ENCODE data around the gene OTX1. TPM values are rescaled to one million over a fixed set of nuclear protein-coding genes. Genes with fewer than 3 reads are reported as not detected.

The OTX1 gene
- total RNA-seq, 2 experiments from 2014 or later, result 0.08 to 0.30 TPM

GRCh38 chr2:63049970-63050333, 678 bp upstream of the OTX1 start:
- ChIA-PET CTCF (no interaction called here), POLR2A (no interaction called here)
- no peaks in the 10 kb centered on the region for H3K36me3 Mint-ChIP-seq (ENCODE audit: low read depth)
- DNase-seq, result no peak
- H3K4me3 Mint-ChIP-seq, result peak overlapping the region; percentile 74
- peaks cover 55% of the 10 kb centered on the region for H3K4me1 Mint-ChIP-seq
- peaks cover 77% of the 10 kb centered on the region for H3K27me3 Mint-ChIP-seq
- H3K9me3 Mint-ChIP-seq, result no peaks in the 10 kb centered on the region
- no peak overlapping the region for H3K27ac Mint-ChIP-seq

DNA sequence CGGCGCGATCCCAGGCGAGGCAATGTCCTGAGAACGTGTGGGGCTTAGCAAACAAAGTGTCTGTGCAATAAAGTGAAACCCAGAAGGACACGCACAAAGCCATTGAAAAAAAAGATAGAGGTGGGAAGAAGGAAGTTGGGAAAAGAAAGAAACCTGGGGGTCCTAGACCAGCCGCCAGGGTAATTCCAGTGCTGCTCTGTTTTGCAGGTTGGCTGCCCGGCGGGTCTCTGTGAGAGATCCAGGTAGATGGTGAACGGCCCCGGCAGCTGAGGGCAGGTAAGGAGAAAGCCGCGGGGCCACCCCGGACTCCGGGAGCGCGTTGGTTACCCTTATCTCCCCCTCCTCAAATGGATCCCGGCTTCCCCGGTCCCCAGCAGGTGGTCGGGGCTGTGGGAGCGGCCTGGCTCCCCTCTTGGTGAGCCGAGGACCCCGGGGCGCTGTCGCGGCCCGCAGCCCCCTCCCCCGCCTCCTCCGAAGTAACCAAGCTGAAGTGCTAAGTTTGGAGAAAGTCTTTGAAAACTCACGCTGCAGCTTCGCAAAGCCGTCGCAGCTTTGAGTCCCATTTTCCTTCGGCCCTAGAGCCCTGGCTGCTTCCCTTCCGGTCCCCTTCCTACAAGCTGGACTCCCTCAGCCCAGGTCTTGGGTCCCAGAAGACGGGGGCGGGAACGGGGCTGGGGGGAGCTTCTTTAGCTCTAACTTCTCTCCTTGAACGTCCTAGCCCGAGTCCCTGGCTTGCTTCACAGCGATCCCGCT, 588 bp downstream of the OTX1 start:
- DNase-seq, result no peak
- POLR2A ChIA-PET, result no interaction called here
- Mint-ChIP-seq H3K9me3 (no peaks in the 10 kb centered on the region), H3K4me1 (peaks cover 67% of the 10 kb centered on the region), H3K27me3 (peaks cover 88% of the 10 kb centered on the region), H3K27ac (no peak overlapping the region), H3K4me3 (peak overlapping the region; percentile 65), H3K36me3 (ENCODE audit: low read depth) (no peaks in the 10 kb centered on the region)
- CTCF ChIA-PET, result interaction anchor here (0.6 to 1.5 kb wide), 3 partner anchors 10 to 195 kb away, joined by 3 to 4 read pairs (median 3); no protein-coding TSS in a partner anchor

- H3K9me3 Mint-ChIP-seq, result no peaks in the 10 kb centered on the region
- no peak overlapping the region for H3K4me3 Mint-ChIP-seq
- peaks cover 89% of the 10 kb centered on the region for H3K27me3 Mint-ChIP-seq
- H3K27ac Mint-ChIP-seq, result no peak overlapping the region
- peaks cover 72% of the 10 kb centered on the region for H3K4me1 Mint-ChIP-seq
- H3K36me3 Mint-ChIP-seq (ENCODE audit: low read depth), result no peaks in the 10 kb centered on the region
- no peak for DNase-seq
- ChIA-PET POLR2A (no interaction called here), CTCF (interaction anchor here (0.6 to 1.5 kb wide), 3 partner anchors 10 to 194 kb away, joined by 3 to 4 read pairs (median 3); no protein-coding TSS in a partner anchor)
Observed at GRCh38 chr2:63051795-63052333, 1.2 kb downstream of the OTX1 start.

DNA sequence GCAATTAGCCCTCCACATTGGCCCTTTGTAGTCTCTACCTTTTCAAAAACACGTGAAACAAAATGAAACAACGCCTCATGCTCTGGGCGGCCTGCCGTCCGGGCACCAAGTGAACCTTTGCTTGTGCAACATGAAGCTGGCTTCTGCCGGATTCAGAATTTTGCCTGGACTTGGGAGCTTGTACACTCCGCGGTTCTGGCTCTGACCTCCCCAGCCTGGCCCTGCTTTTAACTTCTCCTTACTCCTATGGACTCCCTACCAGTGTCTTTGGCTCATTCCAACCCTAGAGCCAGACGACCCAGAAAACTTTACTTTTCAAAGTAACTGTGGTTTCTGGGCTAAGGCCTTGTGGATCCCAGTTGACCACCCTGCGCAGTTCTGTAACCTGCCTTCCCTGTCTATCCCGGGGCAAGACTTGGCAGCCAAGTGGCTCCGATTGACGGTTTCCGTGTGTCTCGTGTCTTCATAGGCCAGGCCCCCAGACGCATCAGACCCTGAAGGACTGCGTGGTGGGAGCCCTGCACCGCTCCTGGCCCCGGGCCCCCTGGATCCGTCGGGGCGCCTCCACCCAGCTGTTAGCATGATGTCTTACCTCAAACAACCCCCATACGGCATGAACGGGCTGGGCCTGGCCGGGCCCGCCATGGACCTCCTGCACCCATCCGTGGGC, 1.9 kb downstream of the OTX1 start:
- ChIA-PET CTCF (interaction anchor here (1.5 kb wide), 1 partner anchor 11 kb away, joined by 3 read pairs; no protein-coding TSS in a partner anchor), POLR2A (no interaction called here)
- Mint-ChIP-seq H3K4me1 (peaks cover 75% of the 10 kb centered on the region), H3K36me3 (ENCODE audit: low read depth) (no peaks in the 10 kb centered on the region), H3K27me3 (peaks cover 90% of the 10 kb centered on the region), H3K9me3 (no peaks in the 10 kb centered on the region), H3K27ac (no peak overlapping the region), H3K4me3 (no peak overlapping the region)
- no peak for DNase-seq

DNA sequence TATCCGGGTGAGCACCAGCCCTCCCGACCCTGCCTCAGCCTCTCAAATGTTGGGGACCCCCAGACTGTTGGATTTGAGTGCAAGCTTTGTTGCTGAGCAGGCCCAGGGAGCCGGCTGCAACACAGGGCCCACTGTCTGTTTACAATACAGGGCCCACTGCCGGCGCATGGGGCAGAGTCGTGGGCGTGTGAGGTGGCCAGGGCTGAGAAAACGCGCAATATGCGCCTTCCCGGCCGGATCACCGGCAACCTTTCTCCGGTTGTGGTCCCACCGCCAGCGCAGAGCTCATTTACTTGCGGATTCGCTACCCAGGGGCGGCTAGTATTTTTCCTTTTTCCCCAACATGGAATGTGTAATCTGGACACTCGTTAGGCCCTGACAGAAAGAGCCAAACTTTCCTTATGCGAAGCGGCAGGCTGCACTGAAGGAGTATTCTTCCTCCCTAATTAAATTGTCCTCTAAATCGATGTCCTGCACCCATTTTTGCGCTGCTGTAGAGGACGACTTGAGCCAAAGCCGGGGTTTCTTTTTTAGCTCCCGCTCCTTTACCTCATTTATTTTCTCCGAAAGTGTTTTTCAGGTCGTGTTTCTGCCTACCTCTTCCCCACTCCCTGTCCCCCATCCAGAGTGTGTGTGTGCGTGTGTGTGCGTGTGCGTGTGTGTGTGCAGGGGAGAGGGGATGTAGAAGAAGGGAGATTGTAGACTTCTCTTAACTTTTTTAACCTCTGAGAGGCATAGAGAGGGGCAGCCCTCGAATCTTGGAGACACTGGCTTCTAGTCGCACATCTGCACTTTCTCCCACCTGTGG, 2.7 kb downstream of the OTX1 start:
- POLR2A ChIA-PET, result no interaction called here
- H3K9me3 Mint-ChIP-seq, result no peaks in the 10 kb centered on the region
- H3K4me3 Mint-ChIP-seq, result no peak overlapping the region
- DNase-seq, result no peak
- H3K27me3 Mint-ChIP-seq, result peaks cover 92% of the 10 kb centered on the region
- CTCF ChIA-PET, result no interaction called here
- peaks cover 76% of the 10 kb centered on the region for H3K4me1 Mint-ChIP-seq
- H3K27ac Mint-ChIP-seq, result no peak overlapping the region
- H3K36me3 Mint-ChIP-seq (ENCODE audit: low read depth), result peaks cover 2% of the 10 kb centered on the region

DNA sequence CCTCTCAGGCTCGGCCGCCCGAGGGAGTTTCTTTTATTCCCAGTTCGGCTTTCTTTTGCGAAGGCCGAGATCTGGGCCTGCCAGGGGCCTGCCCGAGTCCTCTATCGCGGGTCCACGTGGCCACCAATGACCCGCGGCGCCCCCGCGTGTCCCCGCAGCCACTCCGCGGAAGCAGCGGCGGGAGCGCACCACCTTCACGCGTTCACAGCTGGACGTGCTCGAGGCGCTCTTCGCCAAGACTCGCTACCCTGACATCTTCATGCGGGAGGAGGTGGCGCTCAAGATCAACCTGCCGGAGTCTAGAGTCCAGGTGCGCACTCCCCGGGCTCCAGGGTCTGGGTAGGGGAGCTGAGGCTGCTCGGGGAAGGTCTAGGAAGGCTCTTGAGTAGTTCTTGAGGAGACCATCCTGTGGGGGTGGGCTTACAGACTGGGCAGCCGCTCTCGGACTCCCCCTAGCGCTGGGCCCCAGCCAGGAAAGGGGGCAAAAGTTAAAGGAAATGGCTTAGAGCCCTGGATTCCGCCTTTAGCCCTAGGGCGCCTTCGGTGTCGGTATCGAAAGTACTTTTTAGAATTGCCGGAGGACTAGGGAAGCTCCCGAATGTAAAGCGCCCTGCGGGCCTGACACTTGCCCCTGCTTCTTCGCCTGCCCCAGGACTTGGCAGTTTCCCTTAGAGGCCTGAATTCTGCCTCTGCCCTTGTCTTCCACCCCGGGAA, 3.4 kb downstream of the OTX1 start:
- Mint-ChIP-seq H3K27ac (no peak overlapping the region), H3K4me1 (peaks cover 72% of the 10 kb centered on the region), H3K4me3 (peak overlapping the region; percentile 45), H3K27me3 (peaks cover 91% of the 10 kb centered on the region), H3K9me3 (no peaks in the 10 kb centered on the region), H3K36me3 (ENCODE audit: low read depth) (peaks cover 4% of the 10 kb centered on the region)
- DNase-seq, result no peak
- ChIA-PET POLR2A (no interaction called here), CTCF (no interaction called here)

DNA sequence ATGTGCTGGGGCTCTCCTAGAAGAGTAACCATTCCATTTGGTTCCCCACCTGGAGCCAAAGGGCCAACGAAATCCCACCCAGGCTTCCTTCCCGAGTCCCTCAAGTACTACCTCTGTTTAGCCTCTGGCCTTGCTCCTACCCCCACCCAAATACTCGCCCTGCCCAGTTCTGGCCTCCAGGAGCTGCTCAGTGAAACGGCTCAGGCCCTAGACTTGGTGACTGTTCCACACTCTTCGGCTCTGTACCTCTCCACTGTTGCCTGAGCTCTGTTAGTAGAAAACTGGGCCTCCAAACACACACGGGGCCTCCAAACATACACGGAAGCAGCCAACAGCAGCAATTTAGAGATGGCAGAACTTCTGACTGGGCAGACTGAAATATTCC, 4.2 kb downstream of the OTX1 start:
- ChIA-PET CTCF (interaction anchor here (1.0 kb wide), 1 partner anchor 172 kb away, joined by 3 read pairs; no protein-coding TSS in a partner anchor), POLR2A (no interaction called here)
- peaks cover 4% of the 10 kb centered on the region for H3K36me3 Mint-ChIP-seq (ENCODE audit: low read depth)
- H3K27ac Mint-ChIP-seq, result no peak overlapping the region
- H3K4me3 Mint-ChIP-seq, result peak overlapping the region; percentile 11
- no peak for DNase-seq
- H3K4me1 Mint-ChIP-seq, result peaks cover 65% of the 10 kb centered on the region
- peaks cover 86% of the 10 kb centered on the region for H3K27me3 Mint-ChIP-seq
- H3K9me3 Mint-ChIP-seq, result no peaks in the 10 kb centered on the region

DNA sequence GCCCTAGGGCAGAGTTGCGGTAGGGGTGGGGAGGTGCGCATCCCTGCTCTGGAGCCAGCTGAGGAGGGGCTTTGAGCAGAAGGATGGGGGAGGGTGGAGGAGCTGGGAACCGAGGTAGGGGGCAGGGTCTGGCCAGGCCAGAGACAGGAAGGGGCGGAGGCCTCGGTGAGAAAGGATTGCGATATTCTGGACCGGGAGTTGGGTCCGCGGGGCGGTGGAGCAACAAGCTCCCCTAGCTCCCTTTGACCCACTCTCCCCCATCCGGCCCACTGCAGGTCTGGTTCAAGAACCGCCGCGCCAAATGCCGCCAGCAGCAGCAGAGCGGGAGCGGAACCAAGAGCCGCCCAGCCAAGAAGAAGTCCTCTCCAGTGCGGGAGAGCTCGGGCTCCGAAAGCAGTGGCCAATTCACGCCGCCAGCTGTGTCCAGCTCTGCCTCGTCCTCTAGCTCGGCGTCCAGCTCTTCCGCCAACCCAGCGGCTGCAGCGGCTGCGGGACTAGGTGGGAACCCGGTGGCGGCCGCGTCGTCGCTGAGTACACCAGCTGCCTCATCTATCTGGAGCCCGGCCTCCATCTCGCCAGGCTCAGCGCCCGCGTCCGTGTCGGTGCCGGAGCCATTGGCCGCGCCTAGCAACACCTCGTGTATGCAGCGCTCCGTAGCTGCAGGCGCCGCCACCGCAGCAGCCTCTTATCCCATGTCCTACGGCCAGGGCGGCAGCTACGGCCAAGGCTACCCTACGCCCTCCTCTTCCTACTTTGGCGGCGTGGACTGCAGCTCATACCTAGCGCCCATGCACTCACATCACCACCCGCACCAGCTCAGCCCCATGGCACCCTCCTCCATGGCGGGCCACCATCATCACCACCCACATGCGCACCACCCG, 4.8 kb downstream of the OTX1 start:
- Mint-ChIP-seq H3K36me3 (ENCODE audit: low read depth) (peaks cover 7% of the 10 kb centered on the region), H3K4me1 (peaks cover 68% of the 10 kb centered on the region), H3K9me3 (no peaks in the 10 kb centered on the region), H3K27me3 (peaks cover 89% of the 10 kb centered on the region), H3K27ac (no peak overlapping the region), H3K4me3 (peak overlapping the region; percentile 43)
- ChIA-PET POLR2A (interaction anchor here (1.3 kb wide), 1 partner anchor 8 kb away, joined by 3 read pairs; no protein-coding TSS in a partner anchor), CTCF (interaction anchor here (1.0 kb wide), 1 partner anchor 171 kb away, joined by 3 read pairs; no protein-coding TSS in a partner anchor)
- no peak for DNase-seq

DNA sequence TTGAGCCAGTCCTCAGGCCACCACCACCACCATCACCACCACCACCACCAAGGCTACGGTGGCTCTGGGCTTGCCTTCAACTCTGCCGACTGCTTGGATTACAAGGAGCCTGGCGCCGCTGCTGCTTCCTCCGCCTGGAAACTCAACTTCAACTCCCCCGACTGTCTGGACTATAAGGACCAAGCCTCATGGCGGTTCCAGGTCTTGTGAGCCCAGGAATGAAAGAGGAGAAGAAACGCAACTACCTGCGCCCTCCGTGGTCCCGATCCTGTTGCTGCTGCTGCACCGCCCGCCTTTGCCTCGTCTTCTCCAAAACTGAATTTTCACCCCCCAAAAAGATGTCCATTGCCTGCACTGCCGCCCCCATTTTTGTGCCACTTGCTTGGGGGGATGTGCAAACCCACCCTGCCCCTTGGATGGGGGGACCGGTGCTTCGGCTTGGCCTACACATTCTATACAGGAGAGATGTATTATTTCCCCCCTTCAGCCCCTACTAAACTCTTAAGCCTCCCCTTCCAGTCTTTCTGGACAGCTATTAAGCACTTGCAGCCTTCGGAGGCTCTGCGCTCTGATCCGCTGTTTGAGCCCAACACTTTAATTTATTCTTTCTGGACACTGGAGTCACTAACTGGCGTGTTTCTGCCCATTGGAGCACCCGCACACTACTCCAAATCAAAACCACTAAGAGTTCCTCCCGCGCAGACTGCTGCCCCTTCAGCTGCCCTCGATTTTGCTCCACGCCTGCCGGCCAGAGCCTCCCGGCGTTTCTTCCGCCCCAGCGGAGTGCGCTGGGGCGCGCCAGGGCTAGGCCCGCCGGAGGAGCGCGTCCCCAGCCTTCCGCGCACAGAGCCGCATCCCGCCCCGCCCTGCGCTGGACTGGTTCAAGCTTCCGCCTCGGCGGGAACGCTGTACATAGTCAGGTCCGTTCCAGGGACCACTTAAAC, 5.7 kb downstream of the OTX1 start:
- ChIA-PET POLR2A (interaction anchor here (1.3 to 1.4 kb wide), 2 partner anchors 9 to 532 kb away, joined by 3 read pairs; partner anchors contain the start of gene WDPCP), CTCF (no interaction called here)
- Mint-ChIP-seq H3K27ac (no peak overlapping the region), H3K36me3 (ENCODE audit: low read depth) (peaks cover 7% of the 10 kb centered on the region), H3K9me3 (no peaks in the 10 kb centered on the region), H3K4me3 (peak overlapping the region; percentile 43), H3K4me1 (peaks cover 62% of the 10 kb centered on the region), H3K27me3 (peaks cover 89% of the 10 kb centered on the region)
- DNase-seq, result peak; percentile 33

DNA sequence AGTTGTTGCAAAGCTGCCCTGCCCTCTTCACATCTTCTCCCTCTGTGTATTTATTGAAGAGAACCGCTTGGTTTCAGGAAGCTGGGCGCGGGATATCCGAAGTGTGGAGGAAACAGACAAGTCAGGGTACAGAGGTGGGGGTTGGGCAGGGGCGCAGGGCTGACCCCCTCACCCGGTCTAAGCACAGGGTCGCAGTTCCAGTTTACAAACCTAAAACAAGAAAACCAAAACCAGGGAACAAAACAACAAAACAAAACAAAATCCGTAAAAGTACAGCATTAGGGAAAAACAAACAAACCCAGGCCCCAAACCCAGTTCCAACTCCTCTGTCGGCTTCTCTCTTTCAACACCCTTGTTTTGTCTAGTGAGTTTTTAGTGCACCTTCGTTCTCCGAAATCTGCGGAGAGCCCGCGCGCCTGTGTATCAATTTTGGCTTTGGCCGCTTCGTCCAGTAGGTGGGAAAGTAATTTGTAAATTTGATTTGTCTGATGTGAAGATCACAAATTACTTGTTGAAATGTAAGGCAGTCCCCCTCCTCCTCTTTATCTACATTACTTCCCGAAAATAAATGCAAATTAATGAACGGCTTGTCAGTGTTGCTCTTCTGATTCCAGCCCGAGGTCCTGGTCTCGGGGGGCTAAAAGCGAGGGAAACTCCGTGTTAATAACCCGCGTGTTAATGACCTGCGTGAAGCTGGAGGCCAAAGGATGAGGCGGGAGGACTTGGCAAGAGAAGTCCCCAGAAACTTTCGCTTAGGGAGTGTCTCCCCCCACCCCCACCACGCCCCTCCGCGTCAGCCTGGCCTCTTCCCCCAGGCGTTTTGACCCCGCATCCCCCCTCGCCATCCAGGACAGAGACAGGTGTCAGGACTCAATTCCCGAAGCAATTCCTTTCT, 6.9 kb downstream of the OTX1 start:
- Mint-ChIP-seq H3K36me3 (ENCODE audit: low read depth) (peaks cover 7% of the 10 kb centered on the region), H3K4me3 (peak overlapping the region; percentile 54), H3K27me3 (peaks cover 86% of the 10 kb centered on the region), H3K27ac (no peak overlapping the region), H3K9me3 (no peaks in the 10 kb centered on the region), H3K4me1 (peaks cover 60% of the 10 kb centered on the region)
- CTCF ChIA-PET, result no interaction called here
- DNase-seq, result no peak
- POLR2A ChIA-PET, result interaction anchor here (1.4 kb wide), 1 partner anchor 531 kb away, joined by 3 read pairs; the partner anchor contains the start of gene WDPCP

All from activated CD4-positive, alpha-beta memory T cell treated with anti-CD3 and anti-CD28 coated beads, Interleukin-2, amount 10 ng/mL, durations not matched to agents 7 days and 5 days (primary cell).